Right lobe of liver (tissue), 4 donors: ENCODE measurements around the gene ZKSCAN3.

Experiments used
- CTCF ChIP-seq, 4 donors: fragments of 200-600 bp in 3 of 4; fragments of 450-650 bp in 1 of 4; IDR thresholded peaks; one replicate each; pipeline versions ENCODE4 v1.5.1 to v1.8.0; 2016 to 2022; ENCODE audit warnings: antibody characterized with exemption in 4 of 4, mild to moderate bottlenecking in 2 of 4
- POLR2A ChIP-seq: fragments of 450-650 bp; IDR thresholded peaks from one replicate; pipeline ENCODE4 v1.6.1; 2017; ENCODE audit warnings: antibody characterized with exemption, mild to moderate bottlenecking
- donor health status: DM: no; HTN: no; CAD: no.
- donor health status: DM: no; HTN: no; CAD: no.
- donor health status: DM: no; HTN: yes; CAD: no.

DNA sequence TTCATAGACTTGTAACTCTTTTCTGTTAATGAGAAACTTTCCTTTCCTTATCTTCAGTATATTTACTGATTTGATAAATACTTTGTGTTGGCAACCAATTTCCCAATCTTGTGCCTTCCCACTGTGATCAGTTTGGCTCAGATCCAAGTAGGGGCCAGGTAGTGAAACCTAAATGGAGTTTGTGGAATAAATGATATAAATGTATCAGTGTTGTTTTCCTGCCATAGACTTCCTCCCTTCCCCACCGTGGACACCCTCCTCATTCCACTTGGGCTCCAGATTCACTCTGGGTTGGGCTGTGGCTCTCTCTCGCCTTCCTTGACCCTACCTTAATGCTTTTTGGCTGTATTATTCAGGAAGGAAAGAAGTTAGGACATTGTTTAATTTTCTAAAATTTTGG is 1.3 kb downstream of the ZKSCAN3 start:
- TF ChIP-seq CTCF (IDR thresholded peaks at IDR 0.05) (no peak), POLR2A (no peak)
